Effector memory CD8-positive, alpha-beta T cell (primary cell): ENCODE results near the gene SNRPN.
"Not testable (repeated sequence)": the region's sequence is repeated elsewhere in the genome, so short reads cannot be mapped to it uniquely, and the experiment has no call there.

Source experiments
- ATAC-seq: fragments of 150-1000 bp; cut with Tn5 transposase; replicated peaks from 2 replicates; pipeline ENCODE4 v1.10.0; 2021; ENCODE audit warnings: mild to moderate bottlenecking, moderate library complexity
- DNase-seq, 3 experiments: peaks; one replicate each; pipeline ENCODE4 v3.0.0; 2021
- H3K27ac Mint-ChIP-seq, 2 donors: one replicate each; pipeline ENCODE4 v1.8.0; 2022; ENCODE audit warnings: mild to moderate bottlenecking in 2 of 2, mixed read lengths in 2 of 2, moderate library complexity in 2 of 2
- H3K27me3 Mint-ChIP-seq, 2 donors: one replicate each; pipeline ENCODE4 v1.8.0; 2022; ENCODE audit warnings: mixed read lengths in 2 of 2
- H3K36me3 Mint-ChIP-seq: one replicate; pipeline ENCODE4 v1.8.0; 2022; ENCODE audit warnings: mild to moderate bottlenecking, moderate library complexity, mixed read lengths; ENCODE audit not compliant: insufficient read depth
- H3K4me1 Mint-ChIP-seq, 2 donors: one replicate each; pipeline ENCODE4 v1.8.0; 2022; ENCODE audit warnings: low read depth in 2 of 2, mixed read lengths in 2 of 2
- H3K4me3 Mint-ChIP-seq, 2 donors: one replicate each; pipeline ENCODE4 v1.8.0; 2022; ENCODE audit warnings: mild to moderate bottlenecking in 2 of 2, mixed read lengths in 2 of 2, moderate library complexity in 2 of 2
- H3K9me3 Mint-ChIP-seq, 2 donors: one replicate each; pipeline ENCODE4 v1.8.0; 2022; ENCODE audit warnings: mixed read lengths in 2 of 2

Gene SNRPN

GRCh38 chr15:24945711-24946110 is 9.1 kb upstream of the SNRPN start:
- Mint-ChIP-seq H3K27me3 (no peaks in the 10 kb centered on the region), H3K4me1 (no peaks in the 10 kb centered on the region), H3K27ac (no peak overlapping the region), H3K9me3 (no peaks in the 10 kb centered on the region), H3K4me3 (no peak overlapping the region), H3K36me3 (peaks cover 3% of the 10 kb centered on the region)
- DNase-seq (no peak), ATAC-seq (no peak)

GRCh38 chr15:24948495-24948894 is 6.3 kb upstream of the SNRPN start:
- DNase-seq (no peak), ATAC-seq (no peak)
- H3K4me1 Mint-ChIP-seq = no peaks in the 10 kb centered on the region
- no peak overlapping the region for H3K27ac Mint-ChIP-seq
- peaks cover 3% of the 10 kb centered on the region for H3K36me3 Mint-ChIP-seq
- H3K9me3 Mint-ChIP-seq = no peaks in the 10 kb centered on the region
- peaks cover 7 to 11% of the 10 kb centered on the region in 2 donors for H3K27me3 Mint-ChIP-seq
- H3K4me3 Mint-ChIP-seq = no peak overlapping the region

GRCh38 chr15:24955531-24955921 is 739 bp downstream of the SNRPN start:
- Mint-ChIP-seq H3K4me3 (peak overlapping the region; percentile 90 to 95), H3K9me3 (no peaks in the 10 kb centered on the region), H3K27ac (peak overlapping the region; percentile 95 to 99), H3K27me3 (peaks cover 7 to 11% of the 10 kb centered on the region in 2 donors), H3K4me1 (peaks cover 12% of the 10 kb centered on the region in 2 donors), H3K36me3 (peaks cover 33% of the 10 kb centered on the region)
- DNase-seq = peak in 2 of 3 experiments; percentile 27 to 33
- ATAC-seq = peak; percentile 13

GRCh38 chr15:24956111-24956838 is 1.5 kb downstream of the SNRPN start:
- peak; percentile 49 to 50 (median 50) for DNase-seq
- peak; percentile 64 for ATAC-seq
- H3K27ac Mint-ChIP-seq = peak overlapping the region; percentile 95 to 99
- peaks cover 13 to 17% of the 10 kb centered on the region in 2 donors for H3K4me1 Mint-ChIP-seq
- peaks cover 34% of the 10 kb centered on the region for H3K36me3 Mint-ChIP-seq
- H3K9me3 Mint-ChIP-seq = no peaks in the 10 kb centered on the region
- peak overlapping the region; percentile 90 to 95 for H3K4me3 Mint-ChIP-seq
- peaks cover 2 to 9% of the 10 kb centered on the region in 2 donors for H3K27me3 Mint-ChIP-seq

- peak overlapping the region; percentile 31 to 90 for H3K4me3 Mint-ChIP-seq
- peaks cover 14 to 17% of the 10 kb centered on the region in 2 donors for H3K4me1 Mint-ChIP-seq
Observed at GRCh38 chr15:24957691-24958090, 2.9 kb downstream of the SNRPN start.

GRCh38 chr15:24961967-24962366 is 7.2 kb downstream of the SNRPN start:
- Mint-ChIP-seq H3K9me3 (peaks cover 0 to 4% of the 10 kb centered on the region in 2 donors), H3K36me3 (peaks cover 59% of the 10 kb centered on the region)

More at GRCh38 chr15:24957691-24958090, 2.9 kb downstream of the SNRPN start:
- H3K27me3 Mint-ChIP-seq = no peaks in the 10 kb centered on the region
- no peak overlapping the region for H3K27ac Mint-ChIP-seq
- DNase-seq = no peak
- ATAC-seq = no peak
- peaks cover 39% of the 10 kb centered on the region for H3K36me3 Mint-ChIP-seq
- no peaks in the 10 kb centered on the region for H3K9me3 Mint-ChIP-seq

GRCh38 chr15:24962880-24963279 is 8.1 kb downstream of the SNRPN start:
- Mint-ChIP-seq H3K27ac (no peak overlapping the region), H3K27me3 (no peaks in the 10 kb centered on the region), H3K9me3 (peaks cover 0 to 4% of the 10 kb centered on the region in 2 donors), H3K36me3 (peaks cover 68% of the 10 kb centered on the region), H3K4me3 (no peak overlapping the region), H3K4me1 (peaks cover 8 to 18% of the 10 kb centered on the region in 2 donors)
- DNase-seq (no peak), ATAC-seq (no peak)

More at GRCh38 chr15:24961967-24962366, 7.2 kb downstream of the SNRPN start:
- Mint-ChIP-seq H3K27me3 (no peaks in the 10 kb centered on the region), H3K4me3 (no peak overlapping the region), H3K27ac (no peak overlapping the region), H3K4me1 (peaks cover 9 to 22% of the 10 kb centered on the region in 2 donors)
- ATAC-seq = no peak
- DNase-seq = no peak

- Mint-ChIP-seq H3K4me1 (peaks cover 3 to 8% of the 10 kb centered on the region in 2 donors), H3K4me3 (no peak overlapping the region), H3K27ac (peak overlapping the region in 1 of 2 donors; percentile 17), H3K27me3 (no peaks in the 10 kb centered on the region), H3K9me3 (peaks cover 0 to 6% of the 10 kb centered on the region in 2 donors), H3K36me3 (peaks cover 87% of the 10 kb centered on the region)
- ATAC-seq (no peak), DNase-seq (no peak)
Observed at GRCh38 chr15:24966364-24967103, 11.7 kb downstream of the SNRPN start.

- Mint-ChIP-seq H3K27ac (no peak overlapping the region), H3K4me1 (peaks cover 4 to 6% of the 10 kb centered on the region in 2 donors), H3K36me3 (peaks cover 79% of the 10 kb centered on the region), H3K4me3 (no peak overlapping the region), H3K9me3 (peaks cover 0 to 2% of the 10 kb centered on the region in 2 donors), H3K27me3 (no peaks in the 10 kb centered on the region)
- no peak for ATAC-seq
- DNase-seq = no peak
Observed at GRCh38 chr15:24971052-24971451, 16.3 kb downstream of the SNRPN start.

- H3K4me1 Mint-ChIP-seq = peaks cover 4 to 9% of the 10 kb centered on the region in 2 donors
- no peak overlapping the region for H3K27ac Mint-ChIP-seq
- peaks cover 79% of the 10 kb centered on the region for H3K36me3 Mint-ChIP-seq
- DNase-seq (no peak), ATAC-seq (no peak)
- H3K27me3 Mint-ChIP-seq = no peaks in the 10 kb centered on the region
- H3K4me3 Mint-ChIP-seq = no peak overlapping the region
- H3K9me3 Mint-ChIP-seq = peaks cover 0 to 2% of the 10 kb centered on the region in 2 donors
Observed at GRCh38 chr15:24971772-24972171, 17.0 kb downstream of the SNRPN start.

GRCh38 chr15:24972707-24973106 is 17.9 kb downstream of the SNRPN start:
- H3K4me3 Mint-ChIP-seq, H3K27me3 Mint-ChIP-seq, H3K27ac Mint-ChIP-seq, ATAC-seq, H3K4me1 Mint-ChIP-seq, H3K9me3 Mint-ChIP-seq, DNase-seq: not testable (repeated sequence)
- peaks cover 75% of the 10 kb centered on the region for H3K36me3 Mint-ChIP-seq

GRCh38 chr15:24976932-24977331 is 22.1 kb downstream of the SNRPN start:
- Mint-ChIP-seq H3K4me3 (no peak overlapping the region), H3K36me3 (peaks cover 77% of the 10 kb centered on the region), H3K4me1 (peaks cover 4 to 6% of the 10 kb centered on the region in 2 donors), H3K9me3 (no peaks in the 10 kb centered on the region), H3K27me3 (no peaks in the 10 kb centered on the region), H3K27ac (no peak overlapping the region)
- DNase-seq (no peak), ATAC-seq (no peak)

- Mint-ChIP-seq H3K4me1 (peaks cover 4 to 6% of the 10 kb centered on the region in 2 donors), H3K4me3 (no peak overlapping the region), H3K27ac (no peak overlapping the region), H3K27me3 (no peaks in the 10 kb centered on the region), H3K9me3 (no peaks in the 10 kb centered on the region), H3K36me3 (peaks cover 83% of the 10 kb centered on the region)
- no peak for DNase-seq
- no peak for ATAC-seq
Observed at GRCh38 chr15:24977686-24978085, 22.9 kb downstream of the SNRPN start.
